HG02798 (cell line): ENCODE results near the gene CRYBG1.
"Not testable (repeated sequence)": the region's sequence is repeated elsewhere in the genome, so short reads cannot be mapped to it uniquely, and the experiment has no call there.

Experiments used
- ATAC-seq: cut with Tn5 transposase; IDR thresholded peaks from one replicate; pipeline ENCODE4 v1.9.1; 2021; ENCODE audit warnings: mild to moderate bottlenecking; ENCODE audit not compliant: unreplicated experiment, poor library complexity

CRYBG1 gene

GRCh38 chr6:106490436-106490835 is 129.9 kb downstream of the CRYBG1 start:
- ATAC-seq: no peak

GRCh38 chr6:106490974-106491373 is 130.5 kb downstream of the CRYBG1 start:
- no peak for ATAC-seq

DNA sequence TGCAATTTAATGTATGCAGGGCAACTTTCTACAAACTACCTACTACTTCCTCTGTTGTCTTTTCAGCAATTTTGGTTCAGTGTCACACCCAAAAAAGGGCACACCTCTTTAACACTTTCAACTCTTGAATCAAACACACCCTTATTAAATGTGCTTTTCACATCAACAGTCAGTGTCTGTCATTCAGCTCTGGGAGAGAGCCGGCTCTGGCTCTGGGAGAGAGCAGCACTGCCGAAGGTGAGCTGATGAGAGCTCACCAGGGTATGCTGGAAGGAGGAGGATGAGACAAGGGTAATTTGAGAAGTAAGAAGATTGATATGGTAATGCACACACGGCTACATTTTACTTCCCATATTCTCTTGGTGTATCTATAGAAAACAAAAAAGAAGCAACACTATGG is 134.5 kb downstream of the CRYBG1 start:
- ATAC-seq: no peak

DNA sequence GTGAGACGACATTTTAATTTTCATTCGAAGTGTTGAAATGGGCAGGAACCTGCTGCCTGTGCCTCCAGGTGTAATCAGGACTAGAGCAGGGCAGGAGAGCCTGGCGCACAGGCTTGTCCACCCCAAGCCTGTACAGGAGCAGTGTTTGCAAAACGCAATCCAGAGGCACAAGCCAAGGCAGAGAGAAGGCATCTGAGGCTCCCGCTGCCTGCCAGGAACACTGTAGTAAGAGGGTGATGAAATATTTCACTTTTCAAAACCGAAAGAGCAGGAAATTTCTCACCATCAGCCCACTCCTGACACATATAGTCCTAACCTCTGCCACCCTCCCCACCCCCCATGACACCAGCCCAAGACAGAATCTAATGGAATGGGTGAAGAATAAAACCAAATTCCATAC is 136.3 kb downstream of the CRYBG1 start:
- no peak for ATAC-seq

- ATAC-seq: no peak
Observed at GRCh38 chr6:106501960-106502371, 141.4 kb downstream of the CRYBG1 start.

DNA sequence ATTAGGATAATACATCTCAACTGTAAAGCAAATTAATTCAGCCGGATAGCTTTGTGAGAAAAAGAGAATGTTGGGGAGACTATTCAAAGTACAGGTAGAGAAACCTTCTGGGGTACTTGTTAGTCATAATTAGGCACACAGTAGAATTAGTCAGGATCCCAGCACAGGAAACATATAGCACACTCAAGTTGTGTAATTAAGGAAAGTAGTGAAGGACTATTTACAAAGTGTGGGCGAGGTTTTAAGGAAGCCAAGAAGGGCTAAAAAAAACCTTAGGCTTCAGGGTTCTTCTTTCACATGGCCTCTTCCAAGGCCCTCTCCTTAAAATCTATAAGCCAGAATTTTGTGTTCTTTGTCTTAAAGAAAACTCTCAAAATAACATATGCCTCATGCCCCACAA is 142.0 kb downstream of the CRYBG1 start:
- ATAC-seq: no peak

DNA sequence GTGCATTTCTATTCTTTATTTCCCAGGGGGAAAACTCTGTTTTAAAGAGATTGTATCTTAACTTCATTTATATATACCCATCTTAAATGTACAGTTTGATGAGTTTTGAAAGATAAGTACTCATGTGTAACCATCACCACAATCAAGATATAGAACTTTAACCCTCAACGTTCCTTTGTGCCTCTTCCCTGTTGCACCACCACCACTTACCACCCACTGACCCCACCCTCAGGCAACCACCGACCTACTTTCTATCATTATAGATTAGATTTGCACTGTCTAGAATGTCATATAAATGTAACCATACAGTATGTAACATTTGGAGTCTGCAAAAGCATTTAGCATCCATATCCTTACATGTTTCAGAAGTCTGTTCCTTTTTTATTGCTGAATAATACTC is 147.8 kb downstream of the CRYBG1 start:
- ATAC-seq: no peak

GRCh38 chr6:106508834-106509233 is 148.3 kb downstream of the CRYBG1 start:
- no peak for ATAC-seq

- ATAC-seq: no peak
Observed at GRCh38 chr6:106509420-106510089, 149.0 kb downstream of the CRYBG1 start.

DNA sequence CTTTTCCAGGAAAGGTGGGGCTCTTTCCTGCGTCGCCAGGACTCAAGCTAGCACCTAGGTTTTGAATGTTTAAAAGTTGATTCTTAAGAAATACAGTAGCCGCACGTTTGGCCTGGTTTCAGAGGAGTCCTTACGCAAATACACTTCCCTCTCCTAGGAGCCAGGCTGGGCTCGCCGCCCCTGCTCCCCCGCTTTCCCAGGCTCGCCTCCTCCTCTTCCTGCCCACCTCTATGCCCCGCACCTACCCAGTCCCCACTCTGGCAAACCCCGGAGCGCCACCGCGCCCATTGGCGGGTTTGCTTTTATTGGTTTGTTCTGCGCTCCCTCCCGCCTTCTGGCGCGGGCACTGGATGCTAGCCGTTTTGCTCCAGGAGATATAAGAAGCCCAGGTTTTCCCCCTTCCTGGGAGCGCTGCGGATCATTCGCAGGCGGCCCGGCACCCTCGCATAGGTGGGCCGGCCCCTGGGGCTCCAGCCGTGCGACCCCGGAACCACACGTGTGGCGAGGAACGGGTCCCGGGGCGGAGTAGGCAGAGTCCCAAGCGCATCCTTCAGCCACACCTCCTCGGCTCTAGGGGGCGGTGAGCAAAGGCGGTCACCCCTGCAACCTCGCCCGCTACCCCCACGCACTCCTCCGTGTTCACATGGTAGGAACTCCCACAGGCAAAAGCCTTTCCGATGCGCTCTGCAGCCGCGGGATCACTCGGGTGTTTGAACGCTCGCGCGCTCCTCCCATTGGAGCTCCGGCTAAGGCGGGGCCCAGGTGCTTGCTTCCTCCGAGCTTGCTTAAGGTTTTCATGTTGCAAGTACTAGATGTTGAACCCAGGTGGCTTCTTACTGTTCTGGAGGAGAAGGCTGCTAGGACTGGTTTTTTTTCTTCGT is 149.8 kb downstream of the CRYBG1 start:
- ATAC-seq: peak; percentile 38

GRCh38 chr6:106511288-106512047 is 151.0 kb downstream of the CRYBG1 start:
- no peak for ATAC-seq

GRCh38 chr6:106512048-106512967 is 151.8 kb downstream of the CRYBG1 start:
- peak; percentile 68 for ATAC-seq

DNA sequence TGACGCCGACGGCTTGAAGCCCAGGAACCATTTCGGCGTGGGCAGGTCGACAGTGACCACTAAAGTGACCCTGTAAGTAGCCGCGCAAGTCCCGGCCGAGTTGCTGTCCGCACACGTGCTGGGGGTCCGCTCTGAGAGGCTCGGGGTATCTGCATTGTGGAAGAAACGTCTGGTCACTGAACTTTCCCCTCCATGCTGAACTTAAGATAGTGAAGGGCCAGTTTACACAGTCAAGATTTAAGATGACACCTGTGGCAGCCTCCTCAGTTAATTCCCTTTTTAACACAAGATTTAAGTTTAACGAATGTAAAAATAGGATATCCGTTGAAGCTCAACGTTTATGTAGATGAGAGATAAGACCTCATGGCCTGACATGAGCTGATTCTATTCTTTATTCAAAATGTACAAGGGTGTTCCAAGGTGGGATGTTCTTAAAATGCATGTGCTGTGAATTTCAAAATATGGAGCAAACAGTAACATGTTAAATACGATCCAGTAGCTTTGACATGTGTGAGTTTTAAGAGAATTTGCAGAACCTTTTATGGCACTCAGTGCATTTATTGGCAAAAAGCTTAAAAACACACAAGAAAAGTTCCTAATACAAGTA is 152.6 kb downstream of the CRYBG1 start:
- ATAC-seq: no peak

DNA sequence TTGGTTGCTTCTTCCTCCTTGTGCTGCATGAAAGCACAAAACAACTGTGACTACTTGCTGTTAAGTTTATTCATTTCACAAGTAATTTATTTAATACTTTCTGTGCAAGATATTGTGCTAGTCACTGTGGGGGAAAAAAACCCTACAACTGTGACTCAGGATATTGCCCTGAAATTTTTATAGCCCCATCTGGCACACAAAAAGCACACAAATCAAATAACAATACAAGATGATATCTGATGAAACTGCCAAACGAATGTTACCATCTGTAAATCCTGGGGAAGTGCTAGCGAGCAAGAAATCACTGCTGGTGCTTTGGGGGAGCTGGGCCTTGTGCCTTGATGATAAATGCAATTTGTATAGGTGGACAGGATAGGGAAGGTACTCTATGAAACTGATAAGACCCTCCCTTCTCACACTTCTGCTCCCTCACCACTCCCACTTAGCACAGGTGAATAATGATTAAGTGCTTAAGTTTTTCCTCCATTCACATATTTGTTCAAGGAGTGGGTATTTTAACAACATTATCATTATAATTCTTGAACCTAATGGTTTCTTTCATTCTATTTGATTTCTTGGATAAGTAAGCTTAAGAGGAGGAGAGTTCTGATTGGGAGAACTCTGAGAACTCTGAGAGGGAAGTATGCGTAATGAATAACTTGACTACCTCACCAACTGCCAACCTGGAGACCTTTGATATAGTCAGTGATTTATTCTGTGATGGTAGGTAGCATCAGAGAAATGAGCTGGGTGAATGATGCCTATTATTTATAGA is 153.5 kb downstream of the CRYBG1 start:
- ATAC-seq: no peak

DNA sequence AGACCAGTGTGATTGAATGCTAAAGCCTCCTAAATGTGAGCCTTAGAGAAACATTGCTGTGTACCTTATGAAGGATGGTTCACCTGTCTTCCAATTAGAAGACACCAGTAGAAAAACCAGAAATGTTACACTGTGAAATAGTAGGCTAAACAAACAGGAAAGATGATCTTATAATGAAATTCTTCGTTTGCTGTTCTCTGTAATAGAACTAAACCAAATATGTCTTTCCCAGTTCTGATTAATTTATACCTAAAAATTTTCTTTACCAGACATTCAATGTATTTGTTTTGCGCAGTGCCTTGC is 154.0 kb downstream of the CRYBG1 start:
- ATAC-seq: no peak

DNA sequence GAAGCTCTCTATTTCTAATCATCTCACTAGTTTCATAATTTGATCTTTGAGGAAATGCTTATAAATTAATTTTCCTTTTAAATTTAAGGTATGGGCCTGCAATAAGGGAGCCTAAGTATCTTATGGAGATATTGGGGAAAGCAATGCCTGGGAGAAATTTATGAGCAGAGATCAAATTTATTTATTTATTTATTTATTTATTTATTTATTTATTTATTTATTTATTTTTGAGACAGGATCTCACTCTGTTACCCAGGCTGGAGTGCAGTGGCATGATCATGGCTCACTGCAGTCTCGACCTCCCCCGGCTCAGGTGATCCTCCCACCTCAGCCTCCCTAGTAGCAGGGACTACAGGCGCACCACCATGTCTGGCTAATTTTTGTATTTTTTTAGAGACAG is 155.1 kb downstream of the CRYBG1 start:
- ATAC-seq: not testable (repeated sequence)

- ATAC-seq: no peak
Observed at GRCh38 chr6:106516616-106517015, 156.1 kb downstream of the CRYBG1 start.

- ATAC-seq: no peak
Observed at GRCh38 chr6:106517706-106518105, 157.2 kb downstream of the CRYBG1 start.

GRCh38 chr6:106518748-106519147 is 158.2 kb downstream of the CRYBG1 start:
- ATAC-seq: no peak
